AG04449 (cell line): ENCODE measurements around the gene ZSCAN18.

Experiments
- CTCF ChIA-PET: fragments of 350-600 bp; formaldehyde crosslinking; extraction: SDS; loops from one replicate; lab custom pipeline; 2021; ENCODE audit warnings: antibody characterized with exemption; lab: Yijun Ruan, JAX
- POLR2A ChIA-PET: fragments of 400-600, 350-600 bp; formaldehyde crosslinking; extraction: SDS; loops from one replicate; lab custom pipeline; 2020; ENCODE audit warnings: antibody characterized with exemption, inconsistent platforms; lab: Yijun Ruan, JAX
- DNase-seq: peaks from one replicate; pipeline ENCODE4 v3.0.0-alpha.2; 2010; ENCODE audit warnings: low read depth, low spot score
- H3K4me3 ChIP-seq: 2 replicates; pipeline ENCODE4 v1.5.1; 2011; ENCODE audit warnings: low read depth, mild to moderate bottlenecking, control low read depth, low read length
- TF ChIP-seq, protein P1 (sequence below): IDR thresholded peaks from one replicate; pipeline ENCODE4 v1.5.1; 2011; ENCODE audit warnings: mild to moderate bottlenecking, moderate library complexity, low read length, control low read depth, inconsistent platforms; ENCODE audit not compliant: insufficient read depth; ENCODE audit errors: missing control alignments

The ZSCAN18 gene

GRCh38 chr19:58079792-58080191 is 18.2 kb downstream of the ZSCAN18 start:
- TF ChIP-seq, protein P1, sequence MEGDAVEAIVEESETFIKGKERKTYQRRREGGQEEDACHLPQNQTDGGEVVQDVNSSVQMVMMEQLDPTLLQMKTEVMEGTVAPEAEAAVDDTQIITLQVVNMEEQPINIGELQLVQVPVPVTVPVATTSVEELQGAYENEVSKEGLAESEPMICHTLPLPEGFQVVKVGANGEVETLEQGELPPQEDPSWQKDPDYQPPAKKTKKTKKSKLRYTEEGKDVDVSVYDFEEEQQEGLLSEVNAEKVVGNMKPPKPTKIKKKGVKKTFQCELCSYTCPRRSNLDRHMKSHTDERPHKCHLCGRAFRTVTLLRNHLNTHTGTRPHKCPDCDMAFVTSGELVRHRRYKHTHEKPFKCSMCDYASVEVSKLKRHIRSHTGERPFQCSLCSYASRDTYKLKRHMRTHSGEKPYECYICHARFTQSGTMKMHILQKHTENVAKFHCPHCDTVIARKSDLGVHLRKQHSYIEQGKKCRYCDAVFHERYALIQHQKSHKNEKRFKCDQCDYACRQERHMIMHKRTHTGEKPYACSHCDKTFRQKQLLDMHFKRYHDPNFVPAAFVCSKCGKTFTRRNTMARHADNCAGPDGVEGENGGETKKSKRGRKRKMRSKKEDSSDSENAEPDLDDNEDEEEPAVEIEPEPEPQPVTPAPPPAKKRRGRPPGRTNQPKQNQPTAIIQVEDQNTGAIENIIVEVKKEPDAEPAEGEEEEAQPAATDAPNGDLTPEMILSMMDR, result no peak
- H3K4me3 ChIP-seq, result no peak overlapping the region
- DNase-seq, result no peak
- ChIA-PET POLR2A (no interaction called here), CTCF (interaction anchor here (0.7 kb wide), 1 partner anchor 1581 kb away, joined by 3 read pairs; no protein-coding TSS in a partner anchor)

DNA sequence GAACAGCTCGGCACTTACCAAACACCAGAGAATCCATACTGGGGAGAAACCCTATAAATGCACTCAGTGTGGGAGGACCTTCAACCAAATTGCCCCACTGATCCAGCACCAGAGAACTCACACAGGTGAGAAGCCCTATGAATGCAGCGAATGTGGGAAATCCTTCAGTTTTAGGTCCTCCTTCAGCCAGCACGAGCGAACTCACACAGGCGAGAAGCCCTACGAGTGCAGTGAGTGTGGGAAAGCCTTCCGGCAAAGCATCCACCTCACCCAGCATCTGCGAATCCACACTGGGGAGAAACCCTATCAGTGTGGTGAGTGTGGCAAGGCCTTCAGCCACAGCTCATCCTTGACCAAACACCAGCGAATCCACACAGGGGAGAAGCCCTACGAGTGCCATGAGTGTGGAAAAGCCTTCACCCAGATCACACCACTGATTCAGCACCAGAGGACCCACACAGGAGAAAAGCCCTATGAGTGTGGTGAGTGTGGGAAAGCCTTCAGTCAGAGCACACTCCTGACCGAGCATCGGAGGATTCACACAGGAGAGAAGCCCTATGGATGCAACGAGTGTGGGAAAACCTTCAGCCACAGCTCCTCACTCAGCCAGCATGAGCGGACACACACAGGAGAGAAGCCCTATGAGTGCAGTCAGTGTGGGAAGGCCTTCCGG is 30.7 kb downstream of the ZSCAN18 start:
- TF ChIP-seq, protein P1, result no peak
- no peak for DNase-seq
- H3K4me3 ChIP-seq, result no peak overlapping the region
- CTCF ChIA-PET, result no interaction called here
- POLR2A ChIA-PET, result no interaction called here

DNA sequence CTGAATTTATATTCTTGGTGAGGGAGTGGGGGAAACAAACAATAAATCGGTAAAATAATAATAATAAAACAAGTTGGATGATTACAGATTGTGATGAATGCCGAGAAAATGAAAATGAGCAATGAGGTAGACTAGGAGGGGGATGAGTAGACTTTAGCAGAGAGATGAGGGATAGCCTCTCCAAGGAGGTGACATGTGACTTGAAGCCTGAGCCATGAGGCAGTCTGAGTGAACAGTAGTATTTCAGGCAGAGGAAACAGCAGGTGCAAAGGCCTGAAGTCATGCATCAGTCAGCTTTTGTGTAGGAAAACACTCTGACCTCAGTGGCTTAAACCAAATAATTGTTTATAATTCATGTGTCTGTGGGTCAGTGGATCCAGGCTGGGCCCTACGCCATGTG is 34.3 kb downstream of the ZSCAN18 start:
- DNase-seq, result no peak
- ChIA-PET POLR2A (no interaction called here), CTCF (no interaction called here)
- TF ChIP-seq, protein P1, result no peak
- H3K4me3 ChIP-seq, result no peak overlapping the region

DNA sequence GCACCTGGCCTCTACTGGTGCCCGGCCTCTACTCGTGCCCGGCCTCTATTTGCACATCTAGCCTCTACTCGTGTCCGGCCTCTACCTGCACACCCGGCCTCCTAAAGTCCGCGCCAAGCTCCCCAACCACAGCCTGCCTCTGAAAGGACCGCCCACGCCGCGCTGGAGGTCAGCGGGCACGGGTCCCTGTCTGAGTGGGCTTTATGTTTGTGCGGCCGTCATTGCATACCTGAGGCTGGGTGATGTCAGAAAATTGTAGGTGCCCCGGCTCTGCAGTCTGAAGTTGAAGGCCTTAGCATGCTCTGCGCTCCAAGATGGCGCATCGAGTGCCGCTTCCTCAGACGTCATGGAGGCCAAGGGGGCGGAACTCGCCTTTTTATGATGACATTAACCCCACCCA is 37.8 kb downstream of the ZSCAN18 start:
- no peak overlapping the region for H3K4me3 ChIP-seq
- TF ChIP-seq, protein P1, result no peak
- POLR2A ChIA-PET, result no interaction called here
- CTCF ChIA-PET, result no interaction called here
- no peak for DNase-seq

DNA sequence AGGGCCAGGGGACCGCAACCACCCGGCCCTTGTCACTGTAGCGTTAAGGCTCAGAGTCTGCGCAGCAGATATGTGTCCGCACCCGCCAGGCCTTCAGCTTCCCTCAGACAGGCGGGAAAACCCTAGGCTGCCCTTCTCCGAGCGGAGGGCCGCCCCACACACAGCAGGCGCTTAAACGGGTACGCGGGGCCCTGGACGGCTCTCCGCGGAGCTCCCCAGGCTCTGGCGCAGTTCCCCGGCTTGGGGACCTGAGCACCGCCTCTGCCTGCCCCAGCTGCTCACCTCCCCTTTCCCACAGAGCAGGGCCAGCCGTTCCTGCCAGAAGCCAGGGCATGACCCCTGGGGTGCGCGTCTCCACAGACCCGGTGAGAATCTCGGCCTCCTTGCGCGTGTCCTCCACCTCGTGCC is 38.4 kb downstream of the ZSCAN18 start:
- H3K4me3 ChIP-seq, result peak overlapping the region; percentile 57
- DNase-seq, result no peak
- TF ChIP-seq, protein P1, result no peak
- CTCF ChIA-PET, result no interaction called here
- POLR2A ChIA-PET, result no interaction called here

GRCh38 chr19:58059003-58059670 is 38.9 kb downstream of the ZSCAN18 start, which contains the start of gene ZNF135:
TSS of gene ZNF135 (plus strand) at chr19:58059282. CDS start at chr19:58060003, 721 bp downstream.
- CTCF ChIA-PET, result no interaction called here
- TF ChIP-seq, protein P1, result no peak
- peak; percentile 1 for DNase-seq
- H3K4me3 ChIP-seq, result peak within 1 kb of the TSS; percentile 57
- POLR2A ChIA-PET, result no interaction called here
